ENCODE measurements around the gene TDRD7. TPM values are rescaled to one million over a fixed set of nuclear protein-coding genes. Genes with fewer than 3 reads are reported as not detected.

Gene TDRD7
- total RNA-seq, 1 experiment from 2014 or later: 22.0 TPM

DNA sequence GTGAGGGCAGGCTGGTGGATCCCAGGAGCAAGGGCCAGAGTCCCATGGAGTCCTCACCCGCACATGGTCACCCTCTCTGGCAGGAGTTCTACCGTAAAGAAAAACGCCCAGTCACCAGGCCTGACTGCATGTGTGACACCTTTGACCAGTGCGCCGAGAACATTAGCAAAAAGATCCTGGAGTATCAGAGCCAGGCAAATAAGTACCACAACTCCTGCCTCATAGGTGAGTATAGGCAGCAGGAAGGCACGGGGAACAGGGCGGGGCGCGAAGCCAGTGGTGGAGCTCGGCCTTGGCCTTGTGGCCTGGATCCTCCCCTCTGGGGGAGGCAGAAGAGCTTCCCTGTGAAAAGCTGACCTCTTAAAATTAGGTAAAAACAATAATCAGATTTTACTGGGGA, 45.4 kb upstream of the TDRD7 start:
- no peaks in the 10 kb centered on the region; the same call in 1 of the 2 replicates for H3K36me3 ChIP-seq (ENCODE audit: control insufficient read depth, insufficient read depth, low read length)
- H3K9me3 Mint-ChIP-seq (ENCODE audit: unreplicated experiment): peaks cover 25% of the 10 kb centered on the region
- ChIA-PET POLR2A (no interaction called here), CTCF (no interaction called here)
- BruUV-seq (replicated peaks): no TSS peak
- H3K27ac Mint-ChIP-seq (ENCODE audit: unreplicated experiment): no peak overlapping the region
- no peaks in the 10 kb centered on the region for H3K4me1 Mint-ChIP-seq (ENCODE audit: low read depth, unreplicated experiment)
- H3K27me3 Mint-ChIP-seq (ENCODE audit: insufficient read depth, unreplicated experiment): no peaks in the 10 kb centered on the region
- no peak for TF ChIP-seq CTCF (IDR thresholded peaks at IDR 0.05; ENCODE audit: insufficient read depth in 1 of 2, low read depth in 1 of 2, low read length in 1 of 2, severe bottlenecking in 1 of 2, unreplicated experiment in 1 of 2)
- no peak for DNase-seq
- H3K9me3 ChIP-seq: peaks cover 5% of the 10 kb centered on the region; the same call in 1 of the 2 replicates
- H3K27me3 ChIP-seq (replicated peaks; ENCODE audit: control insufficient read depth, insufficient read depth, low read length): no peaks in the 10 kb centered on the region
- intact Hi-C loops (cut with micrococcal nuclease; ENCODE audit: unreplicated experiment): no loop called here
- peaks cover 4% of the 10 kb centered on the region for H3K36me3 Mint-ChIP-seq (ENCODE audit: insufficient read depth, unreplicated experiment)
- no peak overlapping the region for H3K4me3 ChIP-seq (ENCODE audit: low read depth, low read length)
- H3K4me1 ChIP-seq: no peaks in the 10 kb centered on the region
- no peak overlapping the region for H3K4me3 Mint-ChIP-seq (ENCODE audit: unreplicated experiment)

- no peaks in the 10 kb centered on the region for H3K27me3 Mint-ChIP-seq (ENCODE audit: insufficient read depth, unreplicated experiment)
- no TSS peak for BruUV-seq (replicated peaks)
- POLR2A ChIA-PET: no interaction called here
- H3K4me1 Mint-ChIP-seq (ENCODE audit: low read depth, unreplicated experiment): no peaks in the 10 kb centered on the region
- H3K27ac Mint-ChIP-seq (ENCODE audit: unreplicated experiment): no peak overlapping the region
- H3K4me1 ChIP-seq: no peaks in the 10 kb centered on the region
- no peak overlapping the region for H3K4me3 ChIP-seq (ENCODE audit: low read depth, low read length)
- no peak overlapping the region for H3K4me3 Mint-ChIP-seq (ENCODE audit: unreplicated experiment)
- H3K36me3 ChIP-seq (ENCODE audit: control insufficient read depth, insufficient read depth, low read length): no peaks in the 10 kb centered on the region; the same call in 1 of the 2 replicates
- no peak for DNase-seq
- no peaks in the 10 kb centered on the region for H3K27me3 ChIP-seq (replicated peaks; ENCODE audit: control insufficient read depth, insufficient read depth, low read length)
- peaks cover 4% of the 10 kb centered on the region for H3K36me3 Mint-ChIP-seq (ENCODE audit: insufficient read depth, unreplicated experiment)
- peaks cover 25% of the 10 kb centered on the region for H3K9me3 Mint-ChIP-seq (ENCODE audit: unreplicated experiment)
- CTCF ChIA-PET: no interaction called here
- peaks cover 5% of the 10 kb centered on the region; the same call in 1 of the 2 replicates for H3K9me3 ChIP-seq
- intact Hi-C loops (cut with micrococcal nuclease; ENCODE audit: unreplicated experiment): no loop called here
- TF ChIP-seq CTCF (IDR thresholded peaks at IDR 0.05; ENCODE audit: insufficient read depth in 1 of 2, low read depth in 1 of 2, low read length in 1 of 2, severe bottlenecking in 1 of 2, unreplicated experiment in 1 of 2): no peak
These were observed 45.0 kb upstream of the TDRD7 start for GRCh38 chr9:97366889-97367288.

GRCh38 chr9:97367729-97368128, 44.2 kb upstream of the TDRD7 start:
- Histone ChIP-seq H3K4me3 (ENCODE audit: low read depth, low read length) (no peak overlapping the region), H3K36me3 (ENCODE audit: control insufficient read depth, insufficient read depth, low read length) (no peaks in the 10 kb centered on the region; the same call in 1 of the 2 replicates), H3K9me3 (peaks cover 5% of the 10 kb centered on the region; the same call in 1 of the 2 replicates), H3K4me1 (no peaks in the 10 kb centered on the region), H3K27me3 (replicated peaks; ENCODE audit: control insufficient read depth, insufficient read depth, low read length) (no peaks in the 10 kb centered on the region)
- intact Hi-C loops (cut with micrococcal nuclease; ENCODE audit: unreplicated experiment): no loop called here
- ChIA-PET CTCF (no interaction called here), POLR2A (no interaction called here)
- no peaks in the 10 kb centered on the region for H3K27me3 Mint-ChIP-seq (ENCODE audit: insufficient read depth, unreplicated experiment)
- no peak for TF ChIP-seq CTCF (IDR thresholded peaks at IDR 0.05; ENCODE audit: insufficient read depth in 1 of 2, low read depth in 1 of 2, low read length in 1 of 2, severe bottlenecking in 1 of 2, unreplicated experiment in 1 of 2)
- no peak overlapping the region for H3K27ac Mint-ChIP-seq (ENCODE audit: unreplicated experiment)
- no TSS peak for BruUV-seq (replicated peaks)
- H3K4me1 Mint-ChIP-seq (ENCODE audit: low read depth, unreplicated experiment): peaks cover 5% of the 10 kb centered on the region
- H3K4me3 Mint-ChIP-seq (ENCODE audit: unreplicated experiment): no peak overlapping the region
- no peak for DNase-seq
- H3K9me3 Mint-ChIP-seq (ENCODE audit: unreplicated experiment): peaks cover 25% of the 10 kb centered on the region
- H3K36me3 Mint-ChIP-seq (ENCODE audit: insufficient read depth, unreplicated experiment): peaks cover 4% of the 10 kb centered on the region
